Measurements from ENCODE around the gene WRAP53.

DNA sequence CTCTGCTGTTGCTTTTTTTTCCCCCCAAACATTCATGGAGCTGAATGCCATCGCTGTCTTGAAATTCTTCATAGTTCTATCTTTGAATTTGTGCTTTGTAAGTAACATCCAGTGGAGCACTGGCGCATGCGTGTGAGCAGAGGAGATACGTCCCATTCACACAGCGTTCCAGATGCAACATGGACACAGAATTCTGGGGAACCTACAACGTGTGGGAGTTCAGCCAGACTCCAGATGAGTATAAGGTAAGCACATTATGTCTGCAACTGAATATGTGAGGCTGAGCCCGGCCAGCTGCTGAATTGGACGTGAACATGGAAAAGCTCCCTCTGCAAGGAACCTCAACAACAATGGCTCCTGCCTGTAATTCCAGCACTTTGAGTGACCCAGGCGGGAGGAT lies 41.8 kb upstream of the WRAP53 start:
- TF ChIP-seq, protein P1, sequence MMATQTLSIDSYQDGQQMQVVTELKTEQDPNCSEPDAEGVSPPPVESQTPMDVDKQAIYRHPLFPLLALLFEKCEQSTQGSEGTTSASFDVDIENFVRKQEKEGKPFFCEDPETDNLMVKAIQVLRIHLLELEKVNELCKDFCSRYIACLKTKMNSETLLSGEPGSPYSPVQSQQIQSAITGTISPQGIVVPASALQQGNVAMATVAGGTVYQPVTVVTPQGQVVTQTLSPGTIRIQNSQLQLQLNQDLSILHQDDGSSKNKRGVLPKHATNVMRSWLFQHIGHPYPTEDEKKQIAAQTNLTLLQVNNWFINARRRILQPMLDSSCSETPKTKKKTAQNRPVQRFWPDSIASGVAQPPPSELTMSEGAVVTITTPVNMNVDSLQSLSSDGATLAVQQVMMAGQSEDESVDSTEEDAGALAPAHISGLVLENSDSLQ (IDR thresholded peaks at IDR 0.05), result no peak
- TF ChIP-seq, protein P2, sequence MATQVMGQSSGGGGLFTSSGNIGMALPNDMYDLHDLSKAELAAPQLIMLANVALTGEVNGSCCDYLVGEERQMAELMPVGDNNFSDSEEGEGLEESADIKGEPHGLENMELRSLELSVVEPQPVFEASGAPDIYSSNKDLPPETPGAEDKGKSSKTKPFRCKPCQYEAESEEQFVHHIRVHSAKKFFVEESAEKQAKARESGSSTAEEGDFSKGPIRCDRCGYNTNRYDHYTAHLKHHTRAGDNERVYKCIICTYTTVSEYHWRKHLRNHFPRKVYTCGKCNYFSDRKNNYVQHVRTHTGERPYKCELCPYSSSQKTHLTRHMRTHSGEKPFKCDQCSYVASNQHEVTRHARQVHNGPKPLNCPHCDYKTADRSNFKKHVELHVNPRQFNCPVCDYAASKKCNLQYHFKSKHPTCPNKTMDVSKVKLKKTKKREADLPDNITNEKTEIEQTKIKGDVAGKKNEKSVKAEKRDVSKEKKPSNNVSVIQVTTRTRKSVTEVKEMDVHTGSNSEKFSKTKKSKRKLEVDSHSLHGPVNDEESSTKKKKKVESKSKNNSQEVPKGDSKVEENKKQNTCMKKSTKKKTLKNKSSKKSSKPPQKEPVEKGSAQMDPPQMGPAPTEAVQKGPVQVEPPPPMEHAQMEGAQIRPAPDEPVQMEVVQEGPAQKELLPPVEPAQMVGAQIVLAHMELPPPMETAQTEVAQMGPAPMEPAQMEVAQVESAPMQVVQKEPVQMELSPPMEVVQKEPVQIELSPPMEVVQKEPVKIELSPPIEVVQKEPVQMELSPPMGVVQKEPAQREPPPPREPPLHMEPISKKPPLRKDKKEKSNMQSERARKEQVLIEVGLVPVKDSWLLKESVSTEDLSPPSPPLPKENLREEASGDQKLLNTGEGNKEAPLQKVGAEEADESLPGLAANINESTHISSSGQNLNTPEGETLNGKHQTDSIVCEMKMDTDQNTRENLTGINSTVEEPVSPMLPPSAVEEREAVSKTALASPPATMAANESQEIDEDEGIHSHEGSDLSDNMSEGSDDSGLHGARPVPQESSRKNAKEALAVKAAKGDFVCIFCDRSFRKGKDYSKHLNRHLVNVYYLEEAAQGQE (IDR thresholded peaks at IDR 0.05; ENCODE audit: low read depth, low read length), result no peak
- TF ChIP-seq TAF1 (IDR thresholded peaks at IDR 0.05; ENCODE audit: borderline replicate concordance, low read depth, low read length), result no peak
